Measurements from ENCODE around the gene SLC5A3.

DNA sequence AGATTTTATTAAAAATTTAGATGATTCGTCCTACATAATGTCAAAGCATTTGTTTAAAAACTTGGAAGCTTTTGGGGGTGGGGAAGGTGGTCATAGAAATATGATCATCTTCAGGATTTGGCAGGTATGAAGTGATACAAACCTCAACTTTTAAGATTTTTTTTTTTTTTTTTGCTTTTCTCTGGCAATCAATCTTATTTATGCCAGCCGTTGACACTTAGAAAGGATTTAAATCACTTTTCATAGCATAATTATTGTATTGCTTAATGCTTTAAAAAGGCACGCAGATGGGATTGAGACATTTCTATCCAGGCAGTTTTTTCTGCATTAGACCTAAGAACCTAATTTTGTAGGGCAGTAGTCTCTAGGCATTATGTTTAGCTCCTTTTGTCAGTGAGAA, 19.7 kb downstream of the SLC5A3 start:
- TF ChIP-seq TAF1 (IDR thresholded peaks at IDR 0.05; ENCODE audit: low read depth, low read length) (no peak), POLR2AphosphoS5 (IDR thresholded peaks at IDR 0.05; ENCODE audit: low read depth, low read length) (no peak), POLR2A (IDR thresholded peaks at IDR 0.05; ENCODE audit: low read depth, low read length) (no peak), PAX5 (IDR thresholded peaks at IDR 0.05; ENCODE audit: insufficient read depth, low read length, severe bottlenecking) (no peak)

Measured in GM12891 (cell line).